AG09309 (cell line): ENCODE measurements around the gene NEGR1.
A peak's percentile ranks its signal among the peaks of the same experiment; 100 is the strongest.

Experiments
- DNase-seq: peaks from one replicate; pipeline ENCODE4 v3.0.0-alpha.2; 2010; ENCODE audit warnings: low read depth
- H3K4me3 ChIP-seq: 2 replicates; pipeline ENCODE4 v1.5.1; 2011; ENCODE audit warnings: mild to moderate bottlenecking, low read depth, low read length, moderate library complexity; ENCODE audit not compliant: control insufficient read depth
- TF ChIP-seq, protein P1 (sequence below): IDR thresholded peaks from 2 replicates; pipeline ENCODE4 v1.5.1; 2011; ENCODE audit warnings: mild to moderate bottlenecking, low read depth, low read length, inconsistent platforms; ENCODE audit not compliant: insufficient read depth, control insufficient read depth; ENCODE audit errors: missing control alignments

Gene NEGR1

DNA sequence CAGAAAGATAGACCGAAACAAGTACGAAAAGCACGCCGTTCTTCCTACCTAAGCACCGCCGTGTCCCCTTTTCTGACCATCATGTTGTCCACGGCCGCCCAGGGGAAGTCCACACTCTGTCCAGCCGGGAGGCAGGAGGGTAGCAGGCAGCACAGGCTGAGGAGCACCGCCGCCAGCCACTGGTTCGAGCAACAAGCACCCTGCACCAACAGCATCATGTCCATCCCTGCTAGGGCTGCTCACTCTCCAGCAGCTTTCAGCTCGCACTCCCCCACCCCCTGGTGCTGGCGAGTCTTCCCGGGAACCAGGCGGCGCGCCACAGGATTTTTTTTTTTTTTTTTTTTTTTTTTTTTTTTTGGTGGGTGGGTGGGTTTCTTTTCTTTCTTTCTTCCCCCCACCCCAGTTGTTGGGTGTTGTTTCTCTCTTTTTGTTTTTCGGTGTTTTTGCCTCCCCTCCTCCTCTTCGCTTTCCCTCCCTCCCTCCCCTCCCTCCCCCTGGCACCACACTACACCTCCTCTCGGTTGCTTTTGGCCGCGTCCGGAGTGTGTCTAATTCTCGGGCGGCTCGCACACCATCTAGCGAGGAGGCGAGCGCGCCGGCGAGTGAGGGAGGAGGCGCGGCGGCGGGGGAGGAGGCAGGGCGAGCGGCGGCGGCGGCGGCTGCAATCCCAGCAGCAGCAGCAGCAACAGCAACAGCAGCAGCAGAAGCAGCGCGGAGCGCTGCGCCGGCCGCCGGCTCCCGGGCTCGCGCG lies at the start of gene NEGR1:
Gene NEGR1 (minus strand): TSS at position 269 of the 751 bp plus-strand sequence.
- peak within 1 kb of the TSS; percentile 79 for H3K4me3 ChIP-seq

DNA sequence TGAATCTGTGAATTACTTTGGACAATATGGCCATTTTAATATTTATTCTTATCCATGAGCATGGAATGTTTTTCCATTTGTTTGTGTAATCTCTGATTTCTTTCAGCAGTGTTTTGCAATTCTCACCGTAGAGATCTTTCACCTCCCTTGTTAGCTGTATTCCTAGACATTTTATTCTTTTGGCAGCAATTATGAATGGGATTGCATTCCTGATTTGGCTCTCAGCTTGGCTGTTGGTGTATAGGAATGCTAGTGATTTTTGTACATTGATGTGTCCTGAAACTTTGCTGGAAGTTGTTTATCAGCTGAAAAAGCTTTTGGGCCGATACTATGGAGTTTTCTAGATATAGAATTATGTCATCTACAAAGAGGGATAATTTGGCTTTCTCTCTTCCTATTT lies 44.2 kb upstream of the NEGR1 start:
- TF ChIP-seq, protein P1, sequence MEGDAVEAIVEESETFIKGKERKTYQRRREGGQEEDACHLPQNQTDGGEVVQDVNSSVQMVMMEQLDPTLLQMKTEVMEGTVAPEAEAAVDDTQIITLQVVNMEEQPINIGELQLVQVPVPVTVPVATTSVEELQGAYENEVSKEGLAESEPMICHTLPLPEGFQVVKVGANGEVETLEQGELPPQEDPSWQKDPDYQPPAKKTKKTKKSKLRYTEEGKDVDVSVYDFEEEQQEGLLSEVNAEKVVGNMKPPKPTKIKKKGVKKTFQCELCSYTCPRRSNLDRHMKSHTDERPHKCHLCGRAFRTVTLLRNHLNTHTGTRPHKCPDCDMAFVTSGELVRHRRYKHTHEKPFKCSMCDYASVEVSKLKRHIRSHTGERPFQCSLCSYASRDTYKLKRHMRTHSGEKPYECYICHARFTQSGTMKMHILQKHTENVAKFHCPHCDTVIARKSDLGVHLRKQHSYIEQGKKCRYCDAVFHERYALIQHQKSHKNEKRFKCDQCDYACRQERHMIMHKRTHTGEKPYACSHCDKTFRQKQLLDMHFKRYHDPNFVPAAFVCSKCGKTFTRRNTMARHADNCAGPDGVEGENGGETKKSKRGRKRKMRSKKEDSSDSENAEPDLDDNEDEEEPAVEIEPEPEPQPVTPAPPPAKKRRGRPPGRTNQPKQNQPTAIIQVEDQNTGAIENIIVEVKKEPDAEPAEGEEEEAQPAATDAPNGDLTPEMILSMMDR = no peak

More for the DNA sequence above, at the start of gene NEGR1:
- TF ChIP-seq, protein P1 = no peak
- peak; percentile 71 for DNase-seq

DNA sequence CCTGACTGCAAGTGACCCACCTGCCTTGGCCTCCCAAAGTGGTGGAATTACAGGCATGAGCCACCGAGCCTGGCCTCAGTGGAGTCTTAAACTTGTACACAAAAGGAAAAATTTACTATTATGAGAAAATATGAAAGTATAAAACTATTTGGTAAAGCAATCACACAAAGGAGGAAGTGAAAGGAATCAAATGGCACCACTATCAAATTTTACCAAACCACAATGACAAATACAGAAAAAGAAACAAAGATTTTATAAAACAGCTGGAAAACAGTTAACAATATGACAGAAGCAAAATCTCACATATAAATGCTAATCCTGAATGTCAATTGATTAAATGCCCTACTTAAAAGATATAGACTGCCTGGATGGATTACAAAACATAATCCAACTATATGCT lies 42.1 kb upstream of the NEGR1 start:
- TF ChIP-seq, protein P1 = no peak
- DNase-seq = no peak
- no peak overlapping the region for H3K4me3 ChIP-seq

More for the DNA sequence above, 44.2 kb upstream of the NEGR1 start:
- no peak overlapping the region for H3K4me3 ChIP-seq
- DNase-seq = no peak

DNA sequence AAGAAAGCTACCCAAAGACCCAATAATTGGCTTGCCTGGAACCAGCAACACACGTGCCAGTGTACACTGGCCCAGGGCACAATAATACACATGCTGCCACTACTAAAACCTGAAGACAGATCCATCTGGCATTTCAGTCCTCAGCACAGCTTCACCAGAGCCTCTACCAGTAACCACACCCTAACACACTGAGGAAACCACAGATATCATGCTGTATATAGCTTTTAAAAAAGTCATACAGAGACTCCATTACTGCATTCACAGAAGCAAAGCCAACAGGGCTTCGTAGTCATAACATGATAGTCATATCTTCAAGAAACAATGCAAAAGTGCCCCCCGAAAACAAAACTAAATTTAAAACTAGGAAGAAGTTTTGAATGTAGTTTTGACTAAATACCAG lies 40.6 kb upstream of the NEGR1 start:
- TF ChIP-seq, protein P1 = no peak
- DNase-seq = no peak
- no peak overlapping the region for H3K4me3 ChIP-seq

DNA sequence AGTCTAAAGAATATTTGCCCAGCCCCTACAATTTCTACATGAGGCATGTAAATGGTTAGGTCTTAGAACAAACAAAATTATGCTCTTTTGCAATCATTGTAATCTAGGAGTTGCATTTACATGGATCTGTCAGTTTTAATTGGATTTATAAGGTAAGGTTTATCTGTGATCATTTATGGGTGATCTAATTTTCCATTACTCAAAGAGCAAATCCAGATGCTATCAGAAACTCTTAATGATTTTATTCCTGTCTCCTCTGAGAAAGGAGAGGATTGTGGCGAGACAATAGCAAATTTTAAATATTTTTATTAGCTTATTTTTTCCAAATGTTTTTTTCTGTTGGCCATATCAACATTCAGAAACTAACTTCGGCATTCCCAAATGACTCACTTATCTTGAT lies 14.2 kb upstream of the NEGR1 start:
- H3K4me3 ChIP-seq = no peak overlapping the region
- no peak for DNase-seq
- TF ChIP-seq, protein P1 = no peak

DNA sequence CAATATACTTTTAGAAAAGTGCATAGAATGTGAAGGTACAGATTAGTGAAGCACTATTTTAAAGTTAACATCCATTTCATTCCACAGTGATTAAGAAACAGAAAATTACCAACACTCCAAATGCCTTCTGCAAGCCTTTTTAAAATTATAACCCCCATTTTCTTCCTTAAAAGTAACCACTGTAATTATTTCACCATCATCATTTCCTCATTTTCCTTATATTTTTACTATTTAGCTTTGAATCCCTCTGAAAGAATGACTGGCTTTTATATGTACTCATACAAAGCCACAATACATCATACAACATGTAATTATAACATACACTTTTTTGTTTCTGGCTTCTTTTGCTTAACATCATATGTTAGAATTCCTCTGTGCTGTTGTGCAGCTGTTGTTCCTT lies 6.5 kb upstream of the NEGR1 start:
- H3K4me3 ChIP-seq = no peak overlapping the region
- TF ChIP-seq, protein P1 = no peak
- no peak for DNase-seq

DNA sequence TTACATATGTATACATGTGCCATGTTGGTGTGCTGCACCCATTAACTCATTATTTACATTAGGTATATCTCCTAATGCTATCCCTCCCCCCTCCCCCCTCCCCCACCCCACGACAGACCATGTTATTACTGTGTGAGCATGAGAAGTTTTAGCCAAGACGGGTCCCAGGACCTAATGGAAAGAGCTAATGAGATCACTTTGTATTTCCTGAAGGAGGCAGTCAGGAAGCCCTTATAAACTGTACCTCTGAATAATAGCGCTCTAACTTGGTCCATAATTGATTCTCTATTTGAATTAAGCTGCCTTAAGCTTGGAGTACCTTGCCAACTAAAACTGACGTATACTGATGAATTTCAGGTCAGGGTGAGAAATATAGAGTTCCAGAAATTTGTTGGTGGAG lies 4.1 kb upstream of the NEGR1 start:
- no peak for DNase-seq
- H3K4me3 ChIP-seq = no peak overlapping the region
- TF ChIP-seq, protein P1 = no peak
